Mesenteric fat pad (tissue), 1 donor: ENCODE results near the gene RPL27. TPM values are rescaled to one million over a fixed set of nuclear protein-coding genes. Genes with fewer than 3 reads are reported as not detected.

ENCODE experiments used
- DNase-seq: peaks from one replicate; pipeline ENCODE4 v3.0.0-alpha.2; 2020; ENCODE audit warnings: low spot score
- total RNA-seq: library from RNA; stranded (reverse); fragmentation: NEBNext Ultra II Directional; extraction: Animal tissue kit (Norgen Biotek cat#: 25700); gene quantifications from one replicate; pipeline ENCODE4 v1.2.1, GENCODE V29; 2021
- donor health status: DM: yes; HTN: yes; CAD: no.

The RPL27 gene
- total RNA-seq, 1 donor from 2014 or later: 838 TPM

GRCh38 chr17:43043307-43043706, 45.1 kb downstream of the RPL27 start:
- DNase-seq: no peak

GRCh38 chr17:43044024-43044423, 45.8 kb downstream of the RPL27 start:
- peak; percentile 18 for DNase-seq

GRCh38 chr17:43051969-43052368, 53.8 kb downstream of the RPL27 start:
- no peak for DNase-seq

Other genes starting within 250 kb of the RPL27 start
- 58.2 TPM for gene RAMP2, start 237.2 kb upstream of the RPL27 start, total RNA-seq
- gene VPS25, start 225.0 kb upstream of the RPL27 start, total RNA-seq: 41.1 TPM
- gene WNK4, start 217.8 kb upstream of the RPL27 start, total RNA-seq: not detected
- gene COA3, start 199.7 kb upstream of the RPL27 start, total RNA-seq: 56.7 TPM
- not detected for gene CNTD1, start 199.6 kb upstream of the RPL27 start, total RNA-seq
- 82.0 TPM for gene BECN1, start 174.1 kb upstream of the RPL27 start, total RNA-seq
- 144 TPM for gene PSME3, start 165.0 kb upstream of the RPL27 start, total RNA-seq
- gene AOC2, start 153.8 kb upstream of the RPL27 start, total RNA-seq: 10.5 TPM
- gene AOC3, start 147.2 kb upstream of the RPL27 start, total RNA-seq: 528 TPM
- not detected for gene G6PC1, start 97.6 kb upstream of the RPL27 start, total RNA-seq
- gene AARSD1, start 34.0 kb upstream of the RPL27 start, total RNA-seq: 39.2 TPM
- gene PTGES3L, start 18.3 kb upstream of the RPL27 start, total RNA-seq: not detected
- 10.6 TPM for gene RUNDC1, start 17.9 kb upstream of the RPL27 start, total RNA-seq
- gene IFI35, start 8.4 kb downstream of the RPL27 start, total RNA-seq: 33.5 TPM
- 315 TPM for gene VAT1, start 24.0 kb downstream of the RPL27 start, total RNA-seq
- 0.45 TPM for gene RND2, start 26.8 kb downstream of the RPL27 start, total RNA-seq
- 3.4 TPM for gene BRCA1, start 126.9 kb downstream of the RPL27 start, total RNA-seq
- gene NBR1, start 172.8 kb downstream of the RPL27 start, total RNA-seq: 57.1 TPM
- 25.4 TPM for gene TMEM106A, start 213.5 kb downstream of the RPL27 start, total RNA-seq
- gene CCDC200, start 230.2 kb downstream of the RPL27 start, total RNA-seq: not detected
- gene RNU2-1, start 235.6 kb downstream of the RPL27 start, total RNA-seq: 7,388 TPM